OCI-LY7 (cell line): ENCODE data around the gene AMOTL1.

Experiments
- CTCF ChIP-seq: fragments of 200-600 bp; sonication (generic); conservative IDR thresholded peaks from 2 replicates; pipeline ENCODE4 v1.5.1; 2014; ENCODE audit warnings: mild to moderate bottlenecking, antibody characterized with exemption, low read length, moderate library complexity, mixed read lengths
- EZH2phosphoT487 ChIP-seq: fragments of 200-600 bp; sonication (generic); IDR thresholded peaks from 2 replicates; pipeline ENCODE4 v1.6.1; 2018; ENCODE audit warnings: low read depth, borderline replicate concordance, mild to moderate bottlenecking, mixed run types, antibody characterized with exemption, low read length, moderate library complexity, mixed read lengths

- TF ChIP-seq CTCF (no peak), EZH2phosphoT487 (no peak)
Measured at GRCh38 chr11:94740083-94741021, 27.8 kb upstream of the AMOTL1 start.
